ENCODE data around the gene RACGAP1. TPM values are rescaled to one million over a fixed set of nuclear protein-coding genes. Genes with fewer than 3 reads are reported as not detected.

Gene RACGAP1
- total RNA-seq, 2 experiments from 2014 or later = 113 to 117 TPM

- Mint-ChIP-seq H3K36me3 (ENCODE audit: low read depth) (no peaks in the 10 kb centered on the region), H3K4me1 (ENCODE audit: low read depth) (peaks cover 6% of the 10 kb centered on the region), H3K4me3 (no peak overlapping the region), H3K27me3 (peaks cover 36% of the 10 kb centered on the region), H3K9me3 (no peaks in the 10 kb centered on the region), H3K27ac (no peak overlapping the region)
- POLR2A ChIA-PET = interaction anchor here (0.6 to 0.9 kb wide), 3 partner anchors 16 to 1113 kb away, joined by 3 to 4 read pairs (median 4); partner anchors contain the start of gene DDX23
- TF ChIP-seq, protein P1, sequence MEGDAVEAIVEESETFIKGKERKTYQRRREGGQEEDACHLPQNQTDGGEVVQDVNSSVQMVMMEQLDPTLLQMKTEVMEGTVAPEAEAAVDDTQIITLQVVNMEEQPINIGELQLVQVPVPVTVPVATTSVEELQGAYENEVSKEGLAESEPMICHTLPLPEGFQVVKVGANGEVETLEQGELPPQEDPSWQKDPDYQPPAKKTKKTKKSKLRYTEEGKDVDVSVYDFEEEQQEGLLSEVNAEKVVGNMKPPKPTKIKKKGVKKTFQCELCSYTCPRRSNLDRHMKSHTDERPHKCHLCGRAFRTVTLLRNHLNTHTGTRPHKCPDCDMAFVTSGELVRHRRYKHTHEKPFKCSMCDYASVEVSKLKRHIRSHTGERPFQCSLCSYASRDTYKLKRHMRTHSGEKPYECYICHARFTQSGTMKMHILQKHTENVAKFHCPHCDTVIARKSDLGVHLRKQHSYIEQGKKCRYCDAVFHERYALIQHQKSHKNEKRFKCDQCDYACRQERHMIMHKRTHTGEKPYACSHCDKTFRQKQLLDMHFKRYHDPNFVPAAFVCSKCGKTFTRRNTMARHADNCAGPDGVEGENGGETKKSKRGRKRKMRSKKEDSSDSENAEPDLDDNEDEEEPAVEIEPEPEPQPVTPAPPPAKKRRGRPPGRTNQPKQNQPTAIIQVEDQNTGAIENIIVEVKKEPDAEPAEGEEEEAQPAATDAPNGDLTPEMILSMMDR (IDR thresholded peaks at IDR 0.05) = no peak
- CTCF ChIA-PET = interaction anchor here (0.9 to 9.6 kb wide), 12 partner anchors 18 to 320 kb away, joined by 3 to 128 read pairs (median 12); partner anchors contain the start of gene AQP2
- intact Hi-C loops (cut with micrococcal nuclease) = loop anchor here (5.0 kb wide), 2 partner anchors 92 to 107 kb away; partner anchors contain the start of gene ASIC1
- ATAC-seq (no peak), DNase-seq (no peak)
These were observed 60.3 kb downstream of the RACGAP1 start for GRCh38 chr12:49964849-49965624.

DNA sequence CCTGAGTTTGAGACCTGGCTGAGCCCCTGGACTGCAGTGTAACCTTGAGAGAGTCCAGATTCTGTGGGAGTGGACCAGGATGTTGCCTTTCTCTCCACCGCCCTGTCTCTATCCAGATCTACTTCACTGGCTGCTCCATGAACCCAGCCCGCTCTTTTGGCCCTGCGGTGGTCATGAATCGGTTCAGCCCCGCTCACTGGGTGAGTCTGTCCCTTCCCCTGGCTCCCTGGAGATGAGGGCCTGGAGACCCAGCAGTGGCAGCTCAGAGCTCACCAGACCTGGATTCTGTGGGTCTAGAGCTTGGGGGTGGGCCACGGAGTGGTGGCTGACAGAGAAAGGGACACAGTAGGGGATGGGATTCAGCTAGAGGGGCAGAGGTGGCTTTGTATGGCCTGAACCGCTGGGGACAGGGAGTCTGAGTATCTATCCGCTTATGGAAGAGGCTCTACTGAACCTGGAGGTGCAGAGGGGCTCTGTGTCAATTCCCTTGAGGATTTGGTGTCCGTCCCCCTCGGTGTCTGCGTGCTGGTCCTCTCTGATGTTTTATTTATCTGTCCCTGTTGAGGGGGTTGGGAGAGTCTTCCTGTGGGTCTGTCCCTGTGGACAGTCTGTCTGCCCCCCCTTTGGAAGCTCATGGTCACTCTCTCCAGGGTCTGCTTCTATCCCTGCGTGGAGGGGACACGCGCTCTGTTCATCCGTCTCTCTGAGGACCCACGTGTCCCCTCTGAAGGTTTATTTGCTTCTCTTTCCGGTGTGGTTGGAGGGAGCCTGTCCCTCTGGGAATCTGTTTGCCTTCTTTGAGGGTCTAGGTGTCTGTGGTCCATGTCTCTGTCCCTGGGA is 61.1 kb downstream of the RACGAP1 start:
- no peak overlapping the region for H3K27ac Mint-ChIP-seq
- TF ChIP-seq, protein P1 (IDR thresholded peaks at IDR 0.05) = no peak
- intact Hi-C loops (cut with micrococcal nuclease) = no loop called here
- POLR2A ChIA-PET = interaction anchor here (0.7 kb wide), 1 partner anchor 96 kb away, joined by 3 read pairs; no protein-coding TSS in a partner anchor
- no peaks in the 10 kb centered on the region for H3K9me3 Mint-ChIP-seq
- no peak for DNase-seq
- H3K4me1 Mint-ChIP-seq (ENCODE audit: low read depth) = peaks cover 6% of the 10 kb centered on the region
- H3K36me3 Mint-ChIP-seq (ENCODE audit: low read depth) = no peaks in the 10 kb centered on the region
- H3K27me3 Mint-ChIP-seq = peaks cover 43% of the 10 kb centered on the region
- H3K4me3 Mint-ChIP-seq = no peak overlapping the region
- no peak for ATAC-seq
- CTCF ChIA-PET = interaction anchor here (0.9 to 9.6 kb wide), 8 partner anchors 17 to 96 kb away, joined by 3 to 128 read pairs (median 4); partner anchors contain the start of gene AQP2

- POLR2A ChIA-PET = no interaction called here
- H3K27me3 Mint-ChIP-seq = peaks cover 50% of the 10 kb centered on the region
- CTCF ChIA-PET = interaction anchor here (0.5 to 9.6 kb wide), 6 partner anchors 16 to 58 kb away, joined by 3 to 128 read pairs (median 3); partner anchors contain the start of gene AQP2
- DNase-seq (no peak), ATAC-seq (no peak)
- peaks cover 6% of the 10 kb centered on the region for H3K4me1 Mint-ChIP-seq (ENCODE audit: low read depth)
- TF ChIP-seq, protein P1 (IDR thresholded peaks at IDR 0.05) = no peak
- H3K4me3 Mint-ChIP-seq = no peak overlapping the region
- H3K27ac Mint-ChIP-seq = no peak overlapping the region
- no peaks in the 10 kb centered on the region for H3K36me3 Mint-ChIP-seq (ENCODE audit: low read depth)
- no peaks in the 10 kb centered on the region for H3K9me3 Mint-ChIP-seq
- intact Hi-C loops (cut with micrococcal nuclease) = no loop called here
These were observed 62.2 kb downstream of the RACGAP1 start for GRCh38 chr12:49962861-49963765.

DNA sequence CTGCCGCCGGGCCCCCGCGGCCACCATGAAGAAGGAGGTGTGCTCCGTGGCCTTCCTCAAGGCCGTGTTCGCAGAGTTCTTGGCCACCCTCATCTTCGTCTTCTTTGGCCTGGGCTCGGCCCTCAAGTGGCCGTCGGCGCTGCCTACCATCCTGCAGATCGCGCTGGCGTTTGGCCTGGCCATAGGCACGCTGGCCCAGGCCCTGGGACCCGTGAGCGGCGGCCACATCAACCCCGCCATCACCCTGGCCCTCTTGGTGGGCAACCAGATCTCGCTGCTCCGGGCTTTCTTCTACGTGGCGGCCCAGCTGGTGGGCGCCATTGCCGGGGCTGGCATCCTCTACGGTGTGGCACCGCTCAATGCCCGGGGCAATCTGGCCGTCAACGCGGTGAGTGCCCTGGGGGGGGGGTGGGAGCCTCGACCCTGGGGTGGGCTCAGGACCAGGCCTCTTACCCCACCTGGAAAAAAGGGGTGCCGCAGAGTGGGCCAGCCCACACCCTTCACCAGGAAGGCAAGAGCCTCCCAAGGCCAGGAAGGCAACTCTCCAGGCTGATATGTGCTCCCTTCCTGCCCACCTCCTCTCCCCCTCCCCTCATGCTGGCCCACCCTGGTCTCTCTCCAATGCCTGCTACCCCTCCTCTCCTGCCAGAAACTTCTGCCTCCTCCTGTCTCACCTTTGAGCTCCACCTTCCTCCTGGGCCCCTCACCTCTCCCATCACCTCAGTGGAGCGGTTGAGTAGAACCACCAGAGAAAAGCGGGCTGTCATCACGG is 63.1 kb downstream of the RACGAP1 start:
- CTCF ChIA-PET = interaction anchor here (0.5 to 9.6 kb wide), 2 partner anchors 15 to 29 kb away, joined by 3 to 128 read pairs; partner anchors contain the start of gene AQP2
- intact Hi-C loops (cut with micrococcal nuclease) = no loop called here
- H3K4me1 Mint-ChIP-seq (ENCODE audit: low read depth) = peaks cover 6% of the 10 kb centered on the region
- no peak for DNase-seq
- TF ChIP-seq, protein P1 (IDR thresholded peaks at IDR 0.05) = no peak
- no peaks in the 10 kb centered on the region for H3K9me3 Mint-ChIP-seq
- H3K36me3 Mint-ChIP-seq (ENCODE audit: low read depth) = no peaks in the 10 kb centered on the region
- POLR2A ChIA-PET = no interaction called here
- no peak for ATAC-seq
- no peak overlapping the region for H3K27ac Mint-ChIP-seq
- no peak overlapping the region for H3K4me3 Mint-ChIP-seq
- H3K27me3 Mint-ChIP-seq = peaks cover 59% of the 10 kb centered on the region

Measured in activated CD8-positive, alpha-beta T cell treated with anti-CD3 and anti-CD28 coated beads for 36 hours (primary cell).